SU-DHL-6 (cell line): ENCODE results near the gene PIP5K1B.

Experiments
- H2AFZ ChIP-seq: fragments of 200-600 bp; sonication (generic); 2 replicates; pipeline ENCODE4 v1.6.1; 2014; ENCODE audit warnings: low read depth, mild to moderate bottlenecking, moderate library complexity, mixed read lengths, antibody characterized with exemption, low read length; ENCODE audit not compliant: severe bottlenecking
- H3F3A ChIP-seq: fragments of 200-600 bp; shearing (Covaris generic); 2 replicates; pipeline ENCODE4 v1.6.0; 2016; ENCODE audit warnings: antibody characterized with exemption, mild to moderate bottlenecking; ENCODE audit not compliant: insufficient read depth
- H3K27ac ChIP-seq: fragments of 200-600 bp; sonication (generic); 2 replicates; pipeline ENCODE4 v1.5.1; 2016; ENCODE audit warnings: low read depth, mild to moderate bottlenecking, low read length, moderate library complexity, mixed read lengths
- H3K27me3 ChIP-seq: fragments of 200-600 bp; sonication (generic), shearing (Covaris generic); 2 replicates; pipeline ENCODE4 v1.6.0; 2014; ENCODE audit warnings: mild to moderate bottlenecking, low read length
- H3K36me3 ChIP-seq: fragments of 200-600 bp; sonication (generic); 2 replicates; pipeline ENCODE4 v1.6.1; 2014; ENCODE audit warnings: mild to moderate bottlenecking, low read length, mixed read lengths
- H3K4me2 ChIP-seq: fragments of 300-600, 200-600 bp; shearing (Covaris generic), sonication (generic); 2 replicates; pipeline ENCODE4 v1.6.0; 2014; ENCODE audit warnings: low read length, low read depth, mild to moderate bottlenecking; ENCODE audit not compliant: poor library complexity, severe bottlenecking
- H3K4me3 ChIP-seq: fragments of 200-600 bp; sonication (generic); 2 replicates; pipeline ENCODE4 v1.5.1; 2014; ENCODE audit warnings: antibody characterized with exemption, low read length, mild to moderate bottlenecking, mixed read lengths; ENCODE audit not compliant: insufficient read depth, poor library complexity, severe bottlenecking
- H3K79me2 ChIP-seq: fragments of 200-600 bp; sonication (generic); 2 replicates; pipeline ENCODE4 v1.6.1; 2014; ENCODE audit warnings: mild to moderate bottlenecking, low read length, moderate library complexity; ENCODE audit not compliant: insufficient read depth
- H3K9ac ChIP-seq: fragments of 200-600 bp; sonication (generic); 2 replicates; pipeline ENCODE4 v1.7.0; 2014; ENCODE audit warnings: mild to moderate bottlenecking, low read length
- H3K9me2 ChIP-seq: fragments of 200-600 bp; sonication (generic); replicated peaks from 2 replicates; pipeline ENCODE4 v1.6.1; 2014; ENCODE audit warnings: low read length; ENCODE audit not compliant: insufficient read depth
- H3K9me3 ChIP-seq: fragments of 200-600 bp; sonication (generic); 2 replicates; pipeline ENCODE4 v1.6.1; 2014; ENCODE audit warnings: low read length, mixed read lengths; ENCODE audit not compliant: insufficient read depth
- H4K20me1 ChIP-seq: fragments of 200-600 bp; sonication (generic); 2 replicates; pipeline ENCODE4 v1.6.1; 2014; ENCODE audit warnings: low read depth, mild to moderate bottlenecking, antibody characterized with exemption, low read length, moderate library complexity, mixed read lengths
- CTCF ChIP-seq: fragments of 200-600 bp; sonication (generic); IDR thresholded peaks from one replicate; pipeline ENCODE4 v1.5.1; 2017; ENCODE audit warnings: antibody characterized with exemption, mild to moderate bottlenecking, low read length, moderate library complexity; ENCODE audit not compliant: insufficient read depth, poor library complexity, severe bottlenecking
- EZH2phosphoT487 ChIP-seq: fragments of 200-600 bp; sonication (generic), shearing (Covaris generic); conservative IDR thresholded peaks from 2 replicates; pipeline ENCODE4 v1.6.1; 2018; ENCODE audit warnings: mild to moderate bottlenecking, antibody characterized with exemption, low read length, moderate library complexity, mixed read lengths

Gene PIP5K1B

GRCh38 chr9:69054989-69055388 is 349.9 kb downstream of the PIP5K1B start:
- H4K20me1 ChIP-seq, result no peaks in the 10 kb centered on the region
- H3K4me3 ChIP-seq, result no peak overlapping the region

GRCh38 chr9:69056191-69056815 is 351.3 kb downstream of the PIP5K1B start:
- Histone ChIP-seq H3F3A (no peaks in the 10 kb centered on the region), H3K36me3 (no peaks in the 10 kb centered on the region), H2AFZ (no peak overlapping the region), H3K27ac (no peak overlapping the region), H3K4me3 (no peak overlapping the region), H4K20me1 (no peaks in the 10 kb centered on the region), H3K9me2 (no peaks in the 10 kb centered on the region), H3K9ac (no peak overlapping the region), H3K9me3 (no peaks in the 10 kb centered on the region), H3K4me2 (no peak overlapping the region), H3K27me3 (no peaks in the 10 kb centered on the region), H3K79me2 (no peaks in the 10 kb centered on the region)
- TF ChIP-seq CTCF (no peak), EZH2phosphoT487 (no peak)

More at GRCh38 chr9:69054989-69055388, 349.9 kb downstream of the PIP5K1B start:
- H2AFZ ChIP-seq, result no peak overlapping the region
- H3K9ac ChIP-seq, result no peak overlapping the region
- H3K36me3 ChIP-seq, result no peaks in the 10 kb centered on the region
- no peaks in the 10 kb centered on the region for H3F3A ChIP-seq
- TF ChIP-seq CTCF (no peak), EZH2phosphoT487 (no peak)
- H3K27ac ChIP-seq, result no peak overlapping the region
- H3K9me2 ChIP-seq, result no peaks in the 10 kb centered on the region
- H3K27me3 ChIP-seq, result no peaks in the 10 kb centered on the region
- H3K79me2 ChIP-seq, result no peaks in the 10 kb centered on the region
- no peak overlapping the region for H3K4me2 ChIP-seq
- no peaks in the 10 kb centered on the region for H3K9me3 ChIP-seq

GRCh38 chr9:69058101-69058500 is 353.1 kb downstream of the PIP5K1B start:
- no peaks in the 10 kb centered on the region for H3K27me3 ChIP-seq

More at GRCh38 chr9:69058101-69058500, 353.1 kb downstream of the PIP5K1B start:
- H3K9me3 ChIP-seq, result no peaks in the 10 kb centered on the region
- TF ChIP-seq CTCF (no peak), EZH2phosphoT487 (no peak)
- H3K4me2 ChIP-seq, result no peak overlapping the region
- H3F3A ChIP-seq, result no peaks in the 10 kb centered on the region
- H2AFZ ChIP-seq, result no peak overlapping the region
- no peaks in the 10 kb centered on the region for H3K36me3 ChIP-seq
- H3K27ac ChIP-seq, result no peak overlapping the region
- H3K79me2 ChIP-seq, result no peaks in the 10 kb centered on the region
- no peak overlapping the region for H3K9ac ChIP-seq
- H3K9me2 ChIP-seq, result no peaks in the 10 kb centered on the region
- no peaks in the 10 kb centered on the region for H4K20me1 ChIP-seq
- no peak overlapping the region for H3K4me3 ChIP-seq
